Hepatocyte (in vitro differentiated cells): Measurements from ENCODE around the gene NKAPD1. TPM values are rescaled to one million over a fixed set of nuclear protein-coding genes. Genes with fewer than 3 reads are reported as not detected.

Experiments used
- DNase-seq: peaks from one replicate; pipeline ENCODE4 v3.0.0-alpha.2; 2016; ENCODE audit warnings: low spot score
- H2AFZ ChIP-seq: fragments of 200-600 bp; sonication (generic); 2 replicates; pipeline ENCODE4 v1.6.0; 2016; ENCODE audit warnings: antibody characterized with exemption, mild to moderate bottlenecking
- H3K27ac ChIP-seq: fragments of 200-600 bp; sonication (generic); 2 replicates; pipeline ENCODE4 v1.5.1; 2016; ENCODE audit warnings: mild to moderate bottlenecking
- H3K27me3 ChIP-seq: fragments of 200-600 bp; sonication (generic); 2 replicates; pipeline ENCODE4 v1.6.1; 2016
- H3K36me3 ChIP-seq: fragments of 200-600 bp; sonication (generic); replicated peaks from 2 replicates; pipeline ENCODE4 v1.5.1; 2016; ENCODE audit warnings: low read depth; ENCODE audit not compliant: insufficient read depth
- H3K4me1 ChIP-seq: fragments of 200-600 bp; sonication (generic); 2 replicates; pipeline ENCODE4 v1.5.1; 2016; ENCODE audit warnings: mild to moderate bottlenecking, moderate library complexity; ENCODE audit not compliant: insufficient read depth
- H3K4me2 ChIP-seq: fragments of 200-600 bp; sonication (generic); 2 replicates; pipeline ENCODE4 v1.6.0; 2016
- H3K4me3 ChIP-seq: fragments of 200-600 bp; sonication (generic); 2 replicates; pipeline ENCODE4 v1.5.1; 2016; ENCODE audit warnings: mild to moderate bottlenecking
- H3K79me2 ChIP-seq: fragments of 200-600 bp; sonication (generic); 2 replicates; pipeline ENCODE4 v1.6.0; 2017; ENCODE audit warnings: mild to moderate bottlenecking
- H3K9me2 ChIP-seq: fragments of 200-600 bp; sonication (generic); replicated peaks from 2 replicates; pipeline ENCODE4 v1.6.0; 2017; ENCODE audit warnings: mild to moderate bottlenecking; ENCODE audit not compliant: insufficient read depth
- H3K9me3 ChIP-seq: fragments of 200-600 bp; sonication (generic); 2 replicates; pipeline ENCODE4 v1.5.1; 2016; ENCODE audit warnings: low read depth, mild to moderate bottlenecking
- H4K20me1 ChIP-seq: fragments of 200-600 bp; sonication (generic); 2 replicates; pipeline ENCODE4 v1.6.0; 2016; ENCODE audit warnings: mild to moderate bottlenecking; ENCODE audit not compliant: insufficient read depth, poor library complexity, severe bottlenecking
- CTCF ChIP-seq: fragments of 200-600 bp; sonication (generic); IDR thresholded peaks from 2 replicates; pipeline ENCODE4 v1.5.1; 2016; ENCODE audit warnings: antibody characterized with exemption, mild to moderate bottlenecking; ENCODE audit not compliant: poor library complexity
- EZH2 ChIP-seq: fragments of 200-600 bp; sonication (generic); IDR thresholded peaks from 2 replicates; pipeline ENCODE4 v1.6.1; 2016; ENCODE audit warnings: antibody characterized with exemption, mild to moderate bottlenecking, borderline replicate concordance
- EZH2phosphoT487 ChIP-seq: fragments of 200-600 bp; sonication (generic); IDR thresholded peaks from one replicate; pipeline ENCODE4 v1.6.1; 2018; ENCODE audit warnings: antibody characterized with exemption, mild to moderate bottlenecking, low read depth, moderate library complexity; ENCODE audit not compliant: unreplicated experiment, severe bottlenecking
- WGBS: methylation state at CpG from one replicate; pipeline ENCODE4 v1.1.6; 2016; ENCODE audit warnings: low lambda C conversion rate; ENCODE audit errors: missing lambda C conversion rate; 5-methylcytosine and 5-hydroxymethylcytosine counted together
- polyA plus RNA-seq: library from polyadenylated mRNA; unstranded; fragments of >200 nt; fragmentation: Nextera tagmentation; extraction: Ambion mirVana; gene quantifications from 2 replicates; pipeline ENCODE4 v1.2.1, GENCODE V29; 2016
- total RNA-seq: library from RNA; depleted of rRNA; stranded (reverse); fragments of >200 nt; gene quantifications from 2 replicates; pipeline ENCODE4 v1.2.3, GENCODE V29; 2014

The NKAPD1 gene
- total and polyA plus RNA-seq, 2 experiments from 2014 or later, result 8.8 to 21.2 TPM

GRCh38 chr11:112029460-112029859, 44.6 kb upstream of the NKAPD1 start:
- no peaks in the 10 kb centered on the region for H3K36me3 ChIP-seq
- peaks cover 28% of the 10 kb centered on the region for H3K79me2 ChIP-seq
- no peaks in the 10 kb centered on the region for H3K4me1 ChIP-seq
- TF ChIP-seq EZH2phosphoT487 (no peak), CTCF (no peak), EZH2 (no peak)
- H2AFZ ChIP-seq, result no peak overlapping the region
- H3K4me2 ChIP-seq, result no peak overlapping the region
- H3K9me2 ChIP-seq, result no peaks in the 10 kb centered on the region
- no peak for DNase-seq
- H3K27ac ChIP-seq, result no peak overlapping the region
- H3K4me3 ChIP-seq, result no peak overlapping the region
- no peaks in the 10 kb centered on the region for H3K27me3 ChIP-seq
- WGBS, result 92% methylated on average over 2 of the region's 2 CpGs
- no peaks in the 10 kb centered on the region for H4K20me1 ChIP-seq
- H3K9me3 ChIP-seq, result no peaks in the 10 kb centered on the region

GRCh38 chr11:112033902-112034301, 40.2 kb upstream of the NKAPD1 start:
- 98% methylated on average over 3 of the region's 3 CpGs for WGBS
- Histone ChIP-seq H3K4me3 (no peak overlapping the region), H2AFZ (no peak overlapping the region), H3K9me3 (no peaks in the 10 kb centered on the region), H3K4me2 (no peak overlapping the region), H4K20me1 (no peaks in the 10 kb centered on the region), H3K27ac (no peak overlapping the region), H3K9me2 (no peaks in the 10 kb centered on the region), H3K79me2 (peaks cover 12% of the 10 kb centered on the region), H3K27me3 (no peaks in the 10 kb centered on the region), H3K4me1 (no peaks in the 10 kb centered on the region), H3K36me3 (no peaks in the 10 kb centered on the region)
- no peak for DNase-seq
- no peak for TF ChIP-seq EZH2phosphoT487
- no peak for TF ChIP-seq CTCF
- no peak for TF ChIP-seq EZH2

- peaks cover 3% of the 10 kb centered on the region for H3K79me2 ChIP-seq
- H3K4me1 ChIP-seq, result no peaks in the 10 kb centered on the region
- H2AFZ ChIP-seq, result no peak overlapping the region
- no peaks in the 10 kb centered on the region for H4K20me1 ChIP-seq
- H3K9me3 ChIP-seq, result no peaks in the 10 kb centered on the region
- no peak for TF ChIP-seq EZH2phosphoT487
- TF ChIP-seq CTCF, result no peak
- no peak for TF ChIP-seq EZH2
- H3K4me2 ChIP-seq, result no peak overlapping the region
- DNase-seq, result no peak
- H3K27me3 ChIP-seq, result no peaks in the 10 kb centered on the region
- H3K9me2 ChIP-seq, result no peaks in the 10 kb centered on the region
- no peaks in the 10 kb centered on the region for H3K36me3 ChIP-seq
- H3K27ac ChIP-seq, result no peak overlapping the region
- H3K4me3 ChIP-seq, result no peak overlapping the region
These were observed 36.6 kb upstream of the NKAPD1 start for GRCh38 chr11:112037527-112037926.
